ENCODE data around the gene IL1RL1.

IL1RL1 gene

DNA sequence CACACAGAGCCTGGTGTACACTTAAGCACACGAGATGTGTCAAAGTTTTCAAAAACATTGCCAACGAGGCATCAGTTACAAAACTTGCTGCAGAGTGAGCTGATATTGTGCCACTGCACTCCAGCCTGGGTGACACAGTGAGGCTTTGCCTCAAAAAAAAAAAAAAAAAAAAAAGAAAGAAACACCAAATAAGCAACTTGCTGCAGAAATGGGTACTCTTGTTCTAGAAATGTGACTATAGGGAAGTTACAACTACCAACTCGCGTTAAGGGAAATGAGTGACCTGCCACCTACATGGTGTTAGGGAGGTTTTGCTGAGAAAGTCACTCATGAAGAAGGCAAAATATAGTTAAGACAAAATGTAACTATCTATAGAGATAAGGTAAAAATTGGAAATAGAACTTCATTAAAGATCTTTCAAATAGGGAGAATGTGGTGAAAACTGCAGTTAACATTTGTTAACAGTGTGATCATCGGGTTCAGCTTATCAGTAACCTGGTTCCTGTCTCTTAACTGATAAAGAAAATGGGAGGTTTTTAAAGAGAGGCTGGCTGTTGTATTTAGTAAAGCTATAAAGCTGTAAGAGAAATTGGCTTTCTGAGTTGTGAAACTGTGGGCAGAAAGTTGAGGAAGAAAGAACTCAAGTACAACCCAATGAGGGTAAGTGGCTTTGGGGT lies at the start of gene IL1RL1:
Gene IL1RL1 (plus strand): TSS at position 600 of the 677 bp plus-strand sequence. CDS start 26,702 bp downstream, outside the sequence.
- DNase-seq, result no peak

DNA sequence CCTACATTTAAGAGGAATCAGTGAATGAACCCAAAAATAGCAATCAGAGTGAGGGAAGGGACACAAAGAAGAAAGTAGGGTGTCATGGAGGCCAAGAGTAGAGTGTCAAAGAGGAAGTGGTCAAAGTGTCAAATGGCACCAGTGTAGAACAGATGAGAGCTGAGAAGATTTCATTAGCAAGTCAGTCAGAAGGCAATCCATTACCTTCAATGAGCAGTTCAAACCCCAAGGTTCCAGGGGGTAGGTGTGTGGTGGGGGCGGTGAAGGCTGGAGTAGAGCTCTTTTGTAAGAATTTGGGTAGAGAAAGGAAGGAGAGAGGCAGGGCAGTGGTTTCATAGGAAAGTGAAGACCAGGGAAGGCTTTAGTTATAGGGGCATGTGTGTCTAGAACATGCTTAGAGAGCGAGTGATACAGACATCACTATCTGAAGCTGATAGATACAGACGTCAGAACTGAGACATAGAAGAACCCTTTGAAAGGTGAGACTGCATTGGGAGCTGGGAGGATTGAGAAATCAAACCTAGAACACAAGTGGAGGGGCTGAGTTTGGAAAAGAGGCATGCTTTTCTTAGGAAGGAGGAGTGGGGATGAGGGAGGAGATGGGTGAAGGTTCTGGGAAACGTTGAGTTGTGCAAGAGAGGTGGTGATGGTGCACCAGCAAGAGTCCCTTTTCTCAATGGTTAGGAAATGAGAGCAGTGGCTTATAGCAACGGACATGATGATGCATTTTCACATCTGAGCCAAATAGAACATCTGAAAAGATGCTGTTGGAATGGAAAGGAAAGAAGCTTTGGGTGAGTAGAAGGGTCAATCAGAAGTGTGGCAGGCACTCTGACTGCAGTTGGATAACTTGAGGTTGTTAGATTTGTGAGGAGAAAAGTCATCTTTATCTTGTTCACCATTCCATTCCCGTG lies 48.9 kb upstream of the IL1RL1 start:
- DNase-seq, result no peak

DNA sequence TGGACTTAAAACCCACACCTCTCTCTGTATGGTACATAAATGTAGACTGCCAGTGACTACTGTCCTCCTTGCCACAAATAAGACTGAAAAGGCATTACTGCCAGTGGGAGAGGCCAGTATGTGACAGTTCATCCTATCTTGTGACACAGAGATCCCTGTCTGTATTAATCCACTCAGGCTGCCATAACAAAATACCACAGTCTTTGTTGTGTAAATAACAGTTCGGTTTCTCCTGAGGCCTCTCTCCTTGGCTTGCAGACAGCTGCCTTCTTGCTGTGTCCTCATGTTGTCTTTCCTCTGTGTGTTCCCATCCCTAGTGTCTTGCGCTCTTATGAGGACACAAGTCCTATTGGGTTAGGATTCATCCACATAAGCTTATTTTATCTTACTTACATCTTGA lies 46.4 kb upstream of the IL1RL1 start:
- DNase-seq, result no peak

DNA sequence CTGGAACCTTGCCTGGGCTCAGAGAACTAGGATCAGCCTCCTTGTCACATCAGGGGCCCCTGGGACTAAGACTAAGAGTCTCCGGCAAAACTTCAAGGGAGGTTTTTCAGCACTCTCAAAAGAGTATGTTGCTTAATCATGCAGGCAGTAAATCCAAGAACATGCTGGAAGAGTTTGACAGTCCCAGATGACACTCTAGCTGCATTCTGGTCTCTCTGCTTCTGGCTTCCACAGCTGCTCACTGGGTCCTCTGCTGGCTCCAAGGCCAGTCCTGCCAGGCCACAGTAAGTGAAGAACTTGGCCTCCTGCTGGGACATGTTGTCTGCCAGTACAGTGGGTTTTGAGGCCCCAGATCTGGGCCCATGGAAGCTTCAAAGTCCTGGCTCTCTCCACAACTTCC lies 45.2 kb upstream of the IL1RL1 start:
- no peak for DNase-seq

DNA sequence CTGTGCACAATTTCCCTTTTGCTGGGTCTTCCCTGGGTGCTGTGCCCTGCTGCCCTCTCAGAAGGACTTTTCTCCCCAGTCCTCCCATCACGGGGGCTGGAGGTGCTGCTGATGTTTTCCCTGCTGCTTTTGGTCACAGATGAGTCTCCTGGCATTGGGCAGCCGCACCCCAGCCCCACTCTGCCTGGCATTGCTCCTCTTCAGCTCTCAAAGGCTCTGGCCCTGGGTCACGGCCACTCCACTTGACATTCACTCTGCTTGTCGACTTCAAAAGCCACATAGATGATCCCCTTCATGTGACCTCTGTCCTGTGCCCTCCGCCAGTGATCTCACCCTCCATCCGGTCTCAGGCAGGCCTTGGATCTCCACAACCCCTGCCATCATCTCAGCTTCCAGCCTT lies 43.6 kb upstream of the IL1RL1 start:
- no peak for DNase-seq

DNA sequence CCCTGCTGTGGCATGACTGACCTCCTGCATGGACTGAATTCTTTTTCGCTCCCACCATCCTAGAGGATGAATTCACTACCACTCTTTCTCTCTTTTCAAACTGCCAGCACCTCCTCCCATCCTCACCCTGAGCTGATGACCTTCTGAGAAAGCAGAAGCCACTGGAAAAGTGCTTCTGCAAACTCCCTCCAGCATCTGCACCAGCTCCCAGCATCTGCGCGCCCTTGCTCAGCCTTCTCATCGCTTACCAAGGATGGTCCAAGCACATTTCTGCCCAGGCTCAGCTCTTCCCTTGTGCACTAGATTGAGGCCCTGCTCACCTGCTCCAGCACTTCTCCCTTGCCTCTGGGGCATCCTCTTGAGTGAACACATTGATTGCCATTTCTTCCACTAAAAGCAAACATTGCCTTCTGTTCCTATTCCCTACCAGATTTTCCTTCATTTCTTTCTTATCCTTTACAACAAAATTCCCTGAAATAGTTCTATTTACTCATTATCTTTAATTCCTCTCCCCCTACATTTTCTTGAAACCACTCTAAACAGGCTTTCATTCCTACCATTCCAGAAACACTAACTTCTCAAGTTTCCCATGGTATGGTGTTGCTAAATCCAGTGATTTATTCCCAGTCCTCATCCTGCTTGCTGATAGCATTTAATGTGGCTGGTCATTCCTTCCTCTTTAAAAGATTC lies 42.7 kb upstream of the IL1RL1 start:
- no peak for DNase-seq

DNA sequence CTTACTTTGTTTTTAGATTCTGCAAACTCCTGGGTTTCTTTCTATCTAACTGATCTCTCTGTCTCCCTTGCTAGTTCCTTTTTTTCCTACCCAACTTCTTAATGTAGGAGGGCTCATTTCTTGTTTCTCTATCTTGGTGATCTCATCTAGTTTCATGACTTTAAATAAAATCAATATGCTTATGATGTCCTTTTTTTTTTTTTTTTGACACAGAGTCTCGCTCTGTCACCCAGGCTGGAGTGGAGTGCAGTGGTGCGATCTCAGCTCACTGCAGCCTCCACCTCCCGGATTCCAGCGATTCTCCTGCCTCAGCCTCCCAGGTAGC lies 42.2 kb upstream of the IL1RL1 start:
- DNase-seq, result no peak

DNA sequence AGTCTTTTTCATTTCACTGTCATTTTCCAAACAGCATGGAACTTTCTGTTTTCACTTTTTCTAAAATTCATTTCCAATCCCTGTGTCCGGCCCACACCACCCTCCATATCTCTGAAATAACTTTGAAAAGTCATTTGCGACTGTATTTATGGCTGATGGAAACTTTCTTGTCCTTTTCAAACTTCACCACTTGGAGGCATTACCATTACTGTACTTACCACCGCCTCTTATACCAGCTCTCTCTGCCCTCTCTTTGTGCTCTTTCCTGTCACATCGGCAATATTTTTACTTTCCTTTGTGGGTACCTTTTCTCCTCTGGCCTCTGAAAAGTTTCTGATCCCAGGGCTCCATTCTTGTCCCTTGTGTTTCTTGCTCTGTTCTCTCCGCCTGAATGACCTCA lies 39.5 kb upstream of the IL1RL1 start:
- DNase-seq, result no peak

DNA sequence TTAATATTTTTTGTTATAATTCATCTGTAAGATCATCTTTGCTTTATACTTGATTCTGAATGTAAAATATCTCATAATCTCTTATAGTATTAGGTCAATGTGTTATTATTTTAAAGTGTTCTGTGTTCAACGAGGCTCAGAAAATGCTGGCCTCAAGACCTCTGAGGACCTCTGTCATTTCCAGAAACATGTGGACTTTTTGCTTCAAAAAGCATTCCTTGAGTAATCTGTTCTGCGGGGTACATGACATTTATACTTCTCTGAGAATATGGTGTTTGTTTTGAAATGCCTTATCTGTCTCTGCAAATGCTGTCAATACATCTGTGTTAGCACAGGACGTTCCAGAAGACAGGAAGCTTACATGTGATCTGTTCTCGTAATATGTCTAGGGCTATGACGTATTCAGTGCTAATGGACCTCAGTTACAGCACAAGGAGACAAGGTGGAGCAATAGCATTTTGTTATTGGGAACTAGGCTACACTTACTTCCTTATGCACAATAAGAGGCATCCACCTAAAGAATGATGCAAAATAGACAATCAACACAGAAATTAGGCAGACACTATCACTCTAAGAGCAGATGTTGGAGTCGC lies 37.6 kb upstream of the IL1RL1 start:
- no peak for DNase-seq

DNA sequence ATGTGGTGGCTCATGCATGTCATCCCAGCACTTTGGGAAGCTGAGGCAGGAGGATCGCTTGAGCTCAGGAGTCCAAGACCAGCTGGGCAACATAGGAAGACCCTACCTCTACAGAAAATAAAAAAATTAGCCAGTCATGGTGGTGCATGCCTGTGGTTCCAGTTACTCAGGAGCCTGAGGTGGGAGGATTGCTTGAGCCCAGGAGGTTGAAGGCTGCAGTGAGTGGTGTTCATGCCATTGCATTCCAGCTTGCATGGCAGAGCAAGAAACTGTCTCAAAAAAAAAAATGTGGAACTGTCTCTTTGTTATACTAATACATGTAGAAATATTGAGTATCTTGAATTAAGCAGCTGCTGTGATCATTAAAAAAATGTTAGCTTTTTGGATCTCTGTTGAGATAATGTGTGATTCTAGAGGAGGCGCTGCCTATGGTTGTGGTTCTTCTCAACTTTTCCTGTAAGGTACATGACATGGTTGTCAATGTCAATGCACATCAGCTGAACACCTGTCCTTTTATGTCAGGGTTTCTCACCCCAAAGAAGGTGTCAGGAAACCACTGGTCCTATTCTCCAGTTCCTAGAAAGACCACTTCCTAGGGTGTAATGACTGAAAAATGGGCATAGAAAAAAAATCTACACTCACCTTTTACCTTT lies 34.7 kb upstream of the IL1RL1 start:
- DNase-seq, result no peak

DNA sequence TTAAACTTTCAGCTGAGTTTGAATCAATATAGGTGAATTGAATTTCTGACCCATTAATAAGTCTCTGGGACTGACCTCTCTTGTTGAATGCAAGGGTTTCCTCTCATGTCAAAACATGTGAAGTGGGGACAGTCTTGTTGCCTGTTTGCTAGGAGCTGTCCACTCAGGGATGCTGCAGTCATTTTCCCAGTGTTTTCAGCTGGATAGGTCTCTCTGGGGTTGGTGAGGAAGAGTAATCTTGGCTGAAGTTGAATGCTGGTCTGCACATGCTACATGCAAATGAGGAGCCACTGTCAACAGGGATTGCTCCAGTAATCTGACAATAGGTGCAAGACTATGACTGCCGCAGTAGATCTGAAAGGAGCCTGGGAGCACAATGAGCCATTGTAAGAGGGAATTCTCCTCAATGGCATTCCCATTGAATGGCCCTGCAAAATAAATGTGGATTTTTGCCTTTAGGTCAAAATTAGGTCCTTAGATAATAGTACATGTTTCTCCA lies 34.1 kb upstream of the IL1RL1 start:
- DNase-seq, result no peak

DNA sequence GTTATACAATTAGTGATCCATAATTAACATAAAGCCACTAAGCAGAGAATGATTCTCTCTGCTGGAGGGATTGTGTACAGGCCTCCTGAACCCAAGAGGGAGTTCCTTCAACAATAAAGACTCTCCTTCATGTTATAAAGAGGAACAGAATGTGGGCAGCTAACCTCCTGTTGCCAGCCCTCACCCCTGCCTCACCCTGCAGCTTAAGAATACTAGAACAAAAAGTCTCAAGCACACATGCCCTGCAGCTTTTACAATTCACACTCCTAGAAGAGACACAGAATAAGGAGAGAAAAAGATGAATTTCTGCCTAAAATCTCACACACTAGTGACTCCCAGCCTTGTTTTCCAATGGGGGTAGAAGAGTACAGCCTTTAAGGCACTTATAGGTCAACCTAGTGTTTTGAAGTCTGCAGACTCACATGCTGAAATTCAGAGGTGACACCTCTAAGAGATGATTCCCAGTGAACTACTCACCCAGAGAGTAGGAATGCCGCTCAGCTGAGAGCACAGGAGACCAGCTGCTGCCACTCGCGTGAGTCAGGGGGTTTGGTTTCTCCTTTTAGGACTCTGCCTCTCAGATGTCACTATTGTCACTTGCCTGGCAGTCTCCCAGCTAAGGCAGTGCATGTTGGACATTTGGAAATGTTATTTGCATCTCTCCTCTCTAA lies 32.5 kb upstream of the IL1RL1 start:
- DNase-seq, result no peak

DNA sequence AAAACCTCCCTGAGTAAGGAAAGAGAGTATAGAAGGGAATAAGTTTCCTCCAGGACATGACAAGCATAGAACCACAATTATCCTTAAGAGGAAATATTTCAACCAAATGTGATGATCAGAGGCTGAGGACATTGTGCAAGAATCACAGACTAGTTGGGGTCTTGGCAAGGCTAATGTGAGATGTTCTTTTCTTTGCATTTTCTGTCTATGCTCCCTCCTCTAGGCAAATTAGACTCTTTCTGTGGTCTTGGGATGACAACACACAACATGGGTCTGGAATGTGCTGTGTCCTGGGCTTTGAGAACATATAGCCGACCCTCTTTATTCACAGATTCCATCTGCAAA lies 32.0 kb upstream of the IL1RL1 start:
- DNase-seq, result no peak

DNA sequence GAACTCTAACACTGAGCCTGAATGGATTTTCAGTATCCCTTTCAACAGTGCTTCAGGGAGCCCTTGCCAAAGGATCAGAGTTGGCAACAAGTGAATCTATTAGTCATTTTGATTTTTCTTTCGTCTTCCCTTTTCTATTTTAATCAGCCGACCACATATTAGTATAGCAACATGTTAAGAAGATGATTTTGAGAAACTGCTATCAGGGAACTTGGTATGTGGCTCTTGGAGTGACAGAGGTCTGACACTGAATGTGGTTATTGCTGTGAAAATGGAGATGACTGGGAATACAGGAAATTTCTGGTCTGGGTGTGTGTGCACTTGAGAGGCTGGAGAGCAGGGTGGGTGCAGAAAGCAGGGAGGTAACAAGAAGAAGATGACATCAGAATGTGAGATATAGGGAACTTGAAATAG lies 28.7 kb upstream of the IL1RL1 start:
- no peak for DNase-seq

DNA sequence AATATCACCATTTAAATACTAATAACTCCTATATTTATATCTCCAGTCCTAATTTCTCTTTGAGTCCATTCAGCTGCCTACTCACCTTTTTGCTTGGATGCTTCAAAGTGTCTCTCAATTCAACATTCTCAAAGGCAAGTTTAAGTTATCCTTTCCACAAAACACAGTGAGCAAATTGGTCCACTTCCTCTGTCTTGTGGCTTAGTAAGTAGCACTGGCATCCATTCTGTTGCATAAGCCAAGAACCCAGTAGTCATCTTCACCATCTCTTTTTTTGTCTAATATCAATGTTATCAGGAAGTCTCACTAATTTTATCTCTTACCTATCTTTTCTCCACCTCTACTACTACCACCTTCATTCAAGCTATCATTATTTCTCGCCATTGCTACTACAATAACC lies 27.4 kb upstream of the IL1RL1 start:
- DNase-seq, result no peak

DNA sequence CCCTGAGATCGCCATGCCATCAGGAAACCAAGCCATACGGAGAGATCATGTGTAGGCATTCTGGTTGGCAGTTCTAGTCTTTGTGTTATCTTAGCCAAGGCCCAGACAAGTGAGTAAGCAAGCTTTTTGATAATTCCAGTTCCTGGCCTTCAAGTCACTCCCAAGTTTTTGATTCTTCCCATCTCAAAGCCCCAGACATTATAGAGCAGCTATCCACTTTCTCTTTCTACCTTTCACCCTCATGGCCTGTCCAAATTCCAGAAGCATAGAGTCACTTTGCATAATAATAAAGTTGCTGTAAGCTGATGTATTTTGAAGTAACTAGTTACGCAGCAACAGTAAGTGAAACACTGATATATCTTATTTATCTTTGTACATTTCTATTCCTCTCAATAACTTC lies 26.8 kb upstream of the IL1RL1 start:
- no peak for DNase-seq

DNA sequence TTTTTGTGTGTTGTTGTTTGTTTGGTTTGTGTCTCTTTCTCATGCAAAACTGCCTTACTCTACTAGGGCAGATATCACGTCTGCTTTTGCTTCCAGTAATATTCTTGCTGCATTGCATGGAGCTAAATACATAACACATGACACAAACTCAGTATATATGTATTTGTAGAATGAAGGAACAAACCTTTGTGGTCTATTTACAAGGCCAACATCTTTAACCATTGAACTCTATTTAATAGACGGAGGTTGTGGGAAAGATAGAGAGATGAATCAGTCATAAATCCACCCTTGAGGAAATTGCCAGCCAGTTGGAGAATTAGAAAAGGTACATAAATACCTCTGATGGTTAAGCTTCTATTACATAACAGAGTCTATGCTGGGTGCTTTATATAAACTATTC lies 26.0 kb upstream of the IL1RL1 start:
- no peak for DNase-seq

DNA sequence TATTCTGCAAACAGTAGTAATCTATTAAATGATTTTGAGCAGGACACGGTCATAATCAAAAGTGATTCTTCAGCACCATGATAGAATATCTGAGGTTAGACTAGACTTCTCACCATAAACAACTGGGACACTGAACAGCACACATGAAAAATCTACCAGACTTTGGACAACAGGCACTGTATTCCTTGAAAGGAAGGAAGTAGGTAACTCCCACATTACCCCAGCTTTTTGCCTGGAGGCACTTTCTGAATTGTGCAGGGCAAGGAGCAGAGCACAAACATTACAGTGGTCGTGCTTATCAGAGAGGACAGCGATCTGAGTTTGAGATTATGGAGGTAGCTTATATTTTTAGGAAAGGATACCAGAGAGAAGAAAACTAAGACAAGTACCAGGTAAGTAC lies 25.3 kb upstream of the IL1RL1 start:
- DNase-seq, result no peak

DNA sequence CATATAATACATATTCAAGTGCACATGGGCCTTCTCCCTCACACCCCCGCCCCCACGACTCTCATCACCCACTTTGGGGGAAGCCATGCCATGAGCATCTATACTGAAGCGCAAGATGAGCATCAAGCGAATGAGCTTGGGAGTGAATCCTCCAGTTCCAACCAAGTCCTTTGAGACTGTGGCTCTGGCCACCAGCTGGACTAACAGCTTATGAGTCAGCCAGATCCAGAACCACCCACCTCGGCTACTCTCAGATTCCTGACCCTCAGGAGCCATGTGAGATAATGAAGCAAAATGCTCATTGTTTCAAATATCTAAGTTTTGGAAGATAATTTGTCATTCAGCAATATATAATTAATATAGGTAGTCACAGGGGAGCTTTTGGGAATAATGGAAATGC lies 22.2 kb upstream of the IL1RL1 start:
- DNase-seq, result no peak

DNA sequence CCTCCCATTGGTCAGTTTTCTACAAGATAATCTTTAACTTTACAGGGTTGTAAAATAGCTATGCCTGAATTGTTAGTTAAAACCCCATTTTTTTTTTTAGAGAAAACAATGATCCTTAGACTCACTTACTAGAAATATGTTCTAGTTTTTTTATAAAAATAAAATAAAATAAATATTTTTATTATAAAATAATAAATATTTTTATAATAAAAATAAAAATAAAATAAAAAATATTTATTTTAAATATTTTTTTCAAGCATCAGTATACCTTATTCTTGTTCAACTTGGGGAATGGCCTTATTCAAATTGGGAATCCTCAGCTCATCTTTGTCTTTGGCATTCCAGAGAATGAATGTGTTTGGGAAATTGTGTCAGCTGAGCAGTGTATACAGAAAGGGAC lies 20.8 kb upstream of the IL1RL1 start:
- no peak for DNase-seq

DNA sequence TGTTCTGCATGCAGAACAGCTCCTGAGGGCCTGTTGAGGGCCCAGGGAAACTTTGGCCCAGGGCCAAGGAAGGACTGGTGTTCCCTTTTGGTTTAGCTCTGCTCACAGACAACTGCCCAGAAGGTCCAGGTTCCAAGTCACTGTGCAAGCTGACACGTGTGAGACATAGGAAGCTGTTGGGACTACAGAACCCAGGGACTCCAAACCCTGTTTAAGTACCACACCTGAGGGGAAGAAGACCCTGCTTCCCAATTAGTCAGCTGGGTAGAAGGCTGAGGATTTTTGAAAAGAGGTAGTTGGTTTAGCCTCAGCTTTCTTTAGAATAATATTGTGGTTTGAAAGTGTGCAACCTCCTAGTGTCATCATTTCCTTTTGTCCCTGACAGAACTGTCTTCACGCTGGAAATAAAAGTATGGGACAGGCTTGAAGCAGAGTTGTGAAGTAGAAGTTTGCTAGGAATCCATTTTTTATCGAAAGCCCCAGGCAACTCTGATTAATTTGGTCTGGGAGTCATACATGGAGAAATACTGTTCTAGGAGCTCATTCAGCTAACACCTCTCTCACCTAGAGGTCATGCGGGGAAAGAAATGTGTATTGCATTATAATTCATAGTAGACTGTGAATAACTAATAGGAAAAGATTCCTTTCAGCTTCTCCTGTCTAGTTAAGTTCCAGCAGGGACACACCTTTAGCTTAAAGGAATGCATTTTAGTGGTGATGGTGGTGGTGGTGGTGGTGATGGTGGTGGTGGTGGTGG lies 19.9 kb upstream of the IL1RL1 start:
- DNase-seq, result no peak
